Muscle of leg (tissue), 11 donors: ENCODE results near the gene GIMD1. TPM values are rescaled to one million over a fixed set of nuclear protein-coding genes. Genes with fewer than 3 reads are reported as not detected.

Source experiments
- DNase-seq: peaks from one replicate; pipeline ENCODE4 v3.0.0; 2013
- H3K27ac ChIP-seq: one replicate; pipeline ENCODE4 v1.5.1; 2013; ENCODE audit warnings: mild to moderate bottlenecking, low read length, control low read depth
- H3K27me3 ChIP-seq: one replicate; pipeline ENCODE4 v1.6.1; 2013; ENCODE audit warnings: low read length; ENCODE audit not compliant: control insufficient read depth, insufficient read depth
- H3K36me3 ChIP-seq: one replicate; pipeline ENCODE4 v1.6.1; 2013; ENCODE audit warnings: low read length; ENCODE audit not compliant: control insufficient read depth, insufficient read depth
- H3K4me1 ChIP-seq: one replicate; pipeline ENCODE4 v1.6.1; 2013; ENCODE audit warnings: low read length; ENCODE audit not compliant: control insufficient read depth, insufficient read depth
- H3K4me3 ChIP-seq: one replicate; pipeline ENCODE4 v1.5.1; 2013; ENCODE audit warnings: low read length, control low read depth
- H3K9me3 ChIP-seq: replicated peaks from 2 replicates; pipeline ENCODE4 v1.6.1; 2013; ENCODE audit warnings: low read depth, low read length; ENCODE audit not compliant: control insufficient read depth
- WGBS: methylation state at CpG from one replicate; pipeline ENCODE4 v1.1.5; 2013; ENCODE audit warnings: missing lambda C conversion rate; ENCODE audit not compliant: insufficient coverage; 5-methylcytosine and 5-hydroxymethylcytosine counted together
- polyA plus RNA-seq, 8 donors: library from polyadenylated mRNA; unstranded; fragments of 120-200 nt; gene quantifications; one replicate each; pipeline versions ENCODE4 v1.2.1 to v1.2.3, GENCODE V29; 2013; ENCODE audit warnings: inconsistent platforms in 1 of 8, low replicate concordance in 1 of 8; ENCODE audit not compliant: insufficient read length in 8 of 8, insufficient read depth in 1 of 8
- total RNA-seq: library from RNA; stranded (reverse); fragments of 120-200 nt; gene quantifications from one replicate; pipeline ENCODE4 v1.2.4, GENCODE V29; 2013

The GIMD1 gene
- total and polyA plus RNA-seq, 9 donors, result 0.17 TPM; not detected in 8

DNA sequence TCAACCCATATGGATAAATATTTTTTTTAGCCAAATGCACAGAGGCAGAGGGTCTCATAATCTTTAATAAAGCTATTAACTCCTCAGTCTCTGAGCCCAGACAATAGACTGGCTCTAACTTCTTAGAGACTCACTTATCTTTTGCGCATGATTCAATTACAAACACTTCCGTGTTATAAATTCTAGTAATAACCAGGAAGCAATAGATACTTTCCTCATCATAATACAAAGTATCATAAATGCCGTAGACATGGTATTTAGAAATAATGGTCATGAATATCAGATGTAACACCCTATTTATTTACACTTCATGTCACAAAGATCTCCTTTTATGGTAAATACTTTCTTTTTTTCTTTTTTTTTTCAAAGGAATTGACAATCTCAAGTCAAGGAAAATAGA lies 4.4 kb upstream of the GIMD1 start:
- H3K36me3 ChIP-seq, result no peaks in the 10 kb centered on the region
- H3K4me1 ChIP-seq, result no peaks in the 10 kb centered on the region
- no peaks in the 10 kb centered on the region for H3K9me3 ChIP-seq
- no CpG with 5 or more reads among the region's 3 CpGs for WGBS
- no peak for DNase-seq
- H3K4me3 ChIP-seq, result no peak overlapping the region
- no peaks in the 10 kb centered on the region for H3K27me3 ChIP-seq
- no peak overlapping the region for H3K27ac ChIP-seq

DNA sequence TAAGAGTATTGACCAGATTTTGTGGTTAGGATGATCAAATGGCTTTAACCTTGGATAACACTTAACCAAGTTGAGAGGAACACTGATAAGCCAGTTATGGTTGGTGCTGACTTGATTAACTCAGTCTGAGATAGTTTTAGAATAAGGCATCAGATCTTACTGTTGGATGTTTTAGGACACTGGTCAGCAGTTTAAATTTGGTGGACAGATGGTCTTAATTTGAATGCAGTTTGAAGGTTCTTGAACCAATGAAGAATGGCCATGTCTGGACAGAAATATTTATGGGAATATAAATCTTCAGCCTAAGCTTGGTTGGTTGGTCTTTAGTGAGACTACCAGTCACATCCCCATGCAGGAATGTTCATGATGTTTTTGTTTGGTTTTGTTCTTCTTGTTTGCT lies 2.6 kb upstream of the GIMD1 start:
- Histone ChIP-seq H3K36me3 (no peaks in the 10 kb centered on the region), H3K4me1 (no peaks in the 10 kb centered on the region), H3K9me3 (no peaks in the 10 kb centered on the region), H3K27ac (no peak overlapping the region), H3K4me3 (no peak overlapping the region), H3K27me3 (no peaks in the 10 kb centered on the region)
- DNase-seq, result no peak

DNA sequence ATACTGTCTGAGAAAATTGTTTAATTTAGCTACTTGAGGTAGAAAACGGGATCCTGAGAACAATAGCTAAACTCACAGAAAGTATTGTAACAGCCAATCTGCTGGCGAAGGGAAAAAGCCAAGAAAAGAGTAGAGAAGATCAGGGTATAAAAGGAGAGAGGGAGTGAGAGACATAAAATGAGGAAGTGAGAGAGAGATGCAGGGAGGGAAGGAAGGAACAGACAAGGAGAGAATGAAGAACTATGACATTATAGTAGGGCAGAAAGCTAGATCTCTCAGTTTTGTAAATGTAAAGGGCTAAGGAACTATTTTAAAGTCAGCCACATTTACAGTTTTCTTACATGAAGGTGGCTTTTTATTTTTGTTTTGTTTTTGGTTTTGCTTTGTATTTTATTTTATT lies 1.6 kb upstream of the GIMD1 start:
- no peaks in the 10 kb centered on the region for H3K9me3 ChIP-seq
- H3K27ac ChIP-seq, result no peak overlapping the region
- H3K36me3 ChIP-seq, result no peaks in the 10 kb centered on the region
- H3K27me3 ChIP-seq, result no peaks in the 10 kb centered on the region
- DNase-seq, result peak; percentile 16
- no peak overlapping the region for H3K4me3 ChIP-seq
- 71% methylated on average over 2 of the region's 2 CpGs for WGBS
- no peaks in the 10 kb centered on the region for H3K4me1 ChIP-seq

DNA sequence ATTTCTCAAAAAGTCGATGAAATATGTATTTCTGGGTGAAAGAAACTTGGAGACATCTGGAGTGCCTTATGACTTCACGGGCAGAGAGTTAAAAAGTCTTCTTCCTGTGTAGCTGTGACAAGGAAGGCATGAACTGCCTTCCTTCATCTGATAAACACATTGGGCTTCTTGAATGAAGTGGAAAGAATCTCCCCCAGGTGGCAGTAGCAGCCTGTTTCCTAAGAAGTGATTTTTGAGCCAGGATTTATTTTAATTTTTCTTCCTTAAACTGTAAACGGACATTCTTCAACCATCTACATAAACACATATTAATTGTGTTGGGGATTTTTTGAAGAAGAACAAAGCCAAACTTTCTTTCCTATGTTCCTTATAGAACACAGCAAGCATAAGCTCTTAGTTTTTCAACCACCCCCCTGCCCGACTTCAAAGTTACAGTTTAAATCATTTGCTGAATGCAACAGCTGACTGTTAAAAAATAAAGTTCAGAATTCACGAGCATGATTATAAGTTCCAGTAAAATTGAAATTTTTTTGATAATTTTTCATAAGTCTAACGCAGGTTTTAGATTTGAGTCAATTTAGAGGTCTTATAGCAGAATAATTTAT lies 980 bp upstream of the GIMD1 start:
- no peaks in the 10 kb centered on the region for H3K27me3 ChIP-seq
- H3K4me3 ChIP-seq, result no peak overlapping the region
- H3K9me3 ChIP-seq, result no peaks in the 10 kb centered on the region
- no peak overlapping the region for H3K27ac ChIP-seq
- WGBS, result no CpG with 5 or more reads among the region's 6 CpGs
- no peaks in the 10 kb centered on the region for H3K36me3 ChIP-seq
- H3K4me1 ChIP-seq, result no peaks in the 10 kb centered on the region
- DNase-seq, result peak; percentile 89

DNA sequence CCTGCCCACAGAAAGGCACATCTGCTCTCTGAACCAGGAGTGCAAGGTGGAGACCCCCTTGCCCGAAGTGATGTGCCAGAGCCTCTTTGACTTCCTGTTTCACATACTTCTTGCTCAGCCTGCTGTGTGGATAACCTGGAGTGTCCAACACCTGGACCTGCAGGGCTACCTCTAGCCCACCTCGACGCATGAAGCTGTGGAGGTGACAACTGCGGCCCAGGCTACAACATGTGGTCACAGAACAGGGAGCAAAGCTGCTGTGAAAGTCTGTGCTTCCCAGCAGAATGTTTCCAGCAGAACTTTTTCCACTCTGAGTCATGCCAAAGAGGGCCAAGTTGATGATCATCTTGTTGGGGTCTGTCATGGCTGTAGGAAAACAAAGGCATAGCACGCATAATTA lies 1.5 kb downstream of the GIMD1 start:
- Histone ChIP-seq H3K9me3 (no peaks in the 10 kb centered on the region), H3K4me3 (no peak overlapping the region), H3K27ac (no peak overlapping the region), H3K27me3 (no peaks in the 10 kb centered on the region), H3K36me3 (no peaks in the 10 kb centered on the region), H3K4me1 (no peaks in the 10 kb centered on the region)
- no peak for DNase-seq
- WGBS, result 85% methylated on average over 4 of the region's 5 CpGs

DNA sequence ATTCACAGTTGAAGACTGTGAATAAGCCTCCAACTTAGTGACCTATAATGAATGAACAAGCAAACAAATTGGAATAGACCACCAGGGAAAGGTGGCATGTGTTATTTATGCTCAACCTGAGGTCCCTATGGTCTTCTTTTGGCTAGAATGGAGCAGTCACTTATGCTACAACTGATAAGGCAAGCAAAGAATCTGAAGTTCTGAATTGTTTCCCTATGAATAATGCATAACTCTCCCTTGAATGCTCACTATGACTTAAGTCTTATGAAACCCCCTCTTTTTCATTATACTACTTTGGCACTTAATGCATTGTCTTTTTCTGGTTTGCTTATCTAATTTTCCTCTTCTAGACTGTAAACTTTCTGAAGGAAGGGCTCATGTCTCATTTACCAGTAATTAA lies 2.6 kb downstream of the GIMD1 start:
- no peak for DNase-seq
- no peak overlapping the region for H3K4me3 ChIP-seq
- no peaks in the 10 kb centered on the region for H3K36me3 ChIP-seq
- H3K27ac ChIP-seq, result peak overlapping the region; percentile 67
- no peaks in the 10 kb centered on the region for H3K4me1 ChIP-seq
- no peaks in the 10 kb centered on the region for H3K27me3 ChIP-seq
- no peaks in the 10 kb centered on the region for H3K9me3 ChIP-seq

DNA sequence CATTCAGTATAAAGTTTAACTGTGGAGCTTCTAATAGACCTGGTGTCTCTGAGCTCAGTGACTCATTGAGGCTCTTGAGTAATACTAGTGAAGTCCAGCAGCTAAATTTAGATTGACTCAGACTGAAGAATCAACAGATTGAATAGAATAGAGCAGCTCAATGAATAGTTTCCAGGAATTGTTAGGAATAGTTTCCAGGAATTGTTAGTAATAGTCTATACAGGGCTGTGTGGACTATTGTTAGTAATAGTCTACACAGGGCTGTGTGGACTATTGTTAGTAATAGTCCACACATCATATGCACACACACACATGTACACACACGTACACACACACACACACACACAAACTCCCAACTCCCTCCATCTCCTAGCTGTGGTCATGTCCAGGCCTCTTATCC lies 3.0 kb downstream of the GIMD1 start:
- Histone ChIP-seq H3K36me3 (no peaks in the 10 kb centered on the region), H3K9me3 (no peaks in the 10 kb centered on the region), H3K27ac (peak overlapping the region; percentile 67), H3K4me1 (no peaks in the 10 kb centered on the region), H3K4me3 (no peak overlapping the region), H3K27me3 (no peaks in the 10 kb centered on the region)
- no CpG with 5 or more reads among the region's 1 CpG for WGBS
- peak; percentile 89 for DNase-seq

DNA sequence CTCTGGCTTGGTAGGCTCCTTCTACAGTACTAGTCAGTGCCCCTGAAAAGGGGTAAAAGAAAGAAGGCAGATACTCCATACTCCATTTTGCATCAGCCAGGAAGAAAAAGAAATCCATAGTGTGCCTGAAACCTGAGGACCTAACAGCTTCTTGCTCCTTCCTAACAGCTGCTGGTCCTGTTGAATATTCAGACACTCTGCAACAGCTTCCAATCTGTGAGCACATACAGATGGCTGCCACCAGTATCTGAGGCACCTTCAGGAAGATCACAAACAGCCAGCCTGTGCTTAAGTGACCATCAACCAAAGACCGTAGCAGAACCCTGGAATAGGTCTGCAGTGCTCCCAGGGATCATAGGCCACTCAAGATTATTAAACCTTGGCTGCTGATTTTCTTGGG lies 4.3 kb downstream of the GIMD1 start:
- Histone ChIP-seq H3K4me3 (no peak overlapping the region), H3K27ac (no peak overlapping the region), H3K36me3 (no peaks in the 10 kb centered on the region), H3K4me1 (no peaks in the 10 kb centered on the region), H3K9me3 (no peaks in the 10 kb centered on the region), H3K27me3 (no peaks in the 10 kb centered on the region)
- 75% methylated on average over 1 of the region's 1 CpG for WGBS
- DNase-seq, result no peak

DNA sequence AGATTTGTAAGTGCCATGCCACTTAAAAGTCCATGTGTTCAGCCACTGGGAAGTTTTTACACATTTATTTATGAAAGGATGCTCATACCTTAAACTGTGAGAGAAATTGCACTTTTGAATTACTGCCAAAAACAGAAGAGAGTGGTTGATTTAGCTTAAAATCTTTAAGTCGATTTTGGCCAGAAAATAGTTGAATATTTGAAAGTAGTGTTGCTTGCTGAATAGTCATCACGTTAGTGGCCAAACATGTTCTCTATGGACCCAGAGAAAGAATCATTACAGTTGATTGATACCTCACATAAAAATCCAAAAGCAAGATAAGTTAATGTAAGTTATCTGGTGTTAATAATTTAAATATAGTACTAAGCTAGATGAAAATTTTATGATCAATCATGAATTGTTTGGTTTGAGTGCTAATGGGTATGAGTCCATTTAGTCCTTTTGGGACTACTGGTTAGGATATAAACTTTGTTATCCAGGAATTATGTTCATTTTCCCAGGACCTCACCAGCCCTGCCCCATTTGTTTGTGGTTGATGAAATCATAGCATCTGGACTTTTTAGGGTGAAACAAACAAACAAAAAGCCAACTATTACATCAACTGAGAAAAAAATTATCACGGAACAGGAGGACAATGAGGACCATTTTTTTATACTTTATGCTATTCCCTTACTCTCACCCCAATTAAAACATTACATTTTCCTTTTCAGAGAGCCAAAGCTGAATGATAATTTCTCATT lies 6.3 kb downstream of the GIMD1 start:
- H3K4me1 ChIP-seq, result no peaks in the 10 kb centered on the region
- peak overlapping the region; percentile 2 for H3K27ac ChIP-seq
- no CpG with 5 or more reads among the region's 3 CpGs for WGBS
- no peaks in the 10 kb centered on the region for H3K36me3 ChIP-seq
- DNase-seq, result peak; percentile 69
- H3K27me3 ChIP-seq, result no peaks in the 10 kb centered on the region
- H3K4me3 ChIP-seq, result no peak overlapping the region
- H3K9me3 ChIP-seq, result no peaks in the 10 kb centered on the region

DNA sequence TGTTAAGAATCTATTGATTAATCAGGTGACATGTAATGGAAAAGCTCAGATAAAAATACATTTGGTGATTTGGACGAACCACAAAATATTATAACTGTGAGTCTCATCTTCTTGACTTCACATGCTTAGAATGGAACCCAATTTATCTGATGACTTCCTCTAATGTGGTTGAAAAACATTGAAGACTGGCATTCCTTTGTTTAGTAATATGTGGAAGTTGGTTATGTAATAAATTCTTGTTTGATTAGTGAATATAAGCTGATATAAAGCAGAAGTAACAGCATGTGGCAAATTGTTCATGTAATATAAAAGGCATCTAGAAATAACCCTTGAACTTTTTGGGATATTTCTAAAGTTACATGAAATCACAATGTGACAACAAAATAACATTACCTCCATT lies 9.7 kb downstream of the GIMD1 start:
- Histone ChIP-seq H3K36me3 (no peaks in the 10 kb centered on the region), H3K4me1 (no peaks in the 10 kb centered on the region), H3K4me3 (no peak overlapping the region), H3K27ac (no peak overlapping the region), H3K9me3 (no peaks in the 10 kb centered on the region), H3K27me3 (no peaks in the 10 kb centered on the region)
- WGBS, result no CpG with 5 or more reads among the region's 1 CpG
- DNase-seq, result no peak

DNA sequence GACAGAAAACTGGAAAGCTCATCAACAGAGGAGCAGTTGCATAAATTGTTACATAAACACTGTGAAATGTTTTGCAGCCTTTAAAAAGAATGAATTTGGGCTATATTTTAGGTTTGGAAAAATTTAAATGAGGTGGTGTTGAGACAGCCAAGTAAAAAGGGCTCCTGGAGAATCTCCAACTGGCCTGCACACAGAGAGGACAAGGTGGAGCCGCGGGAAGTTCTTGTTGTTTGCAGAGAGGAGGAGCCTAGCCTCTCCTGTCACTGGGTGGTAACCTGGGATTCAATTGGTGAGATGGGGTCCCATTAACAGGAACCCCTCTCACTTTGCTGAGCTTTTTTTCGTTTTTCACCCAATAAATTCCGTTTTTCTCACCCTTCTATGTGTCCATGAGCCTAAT lies 13.4 kb downstream of the GIMD1 start:
- Histone ChIP-seq H3K4me3 (no peak overlapping the region), H3K4me1 (no peaks in the 10 kb centered on the region), H3K27me3 (no peaks in the 10 kb centered on the region), H3K36me3 (peaks cover 3% of the 10 kb centered on the region), H3K27ac (peak overlapping the region; percentile 10), H3K9me3 (no peaks in the 10 kb centered on the region)
- WGBS, result 33% methylated on average over 2 of the region's 4 CpGs
- DNase-seq, result peak; percentile 75
